Measurements from ENCODE around the gene OAT. TPM values are rescaled to one million over a fixed set of nuclear protein-coding genes. Genes with fewer than 3 reads are reported as not detected.

OAT gene
- total and polyA plus RNA-seq, 2 donors (not counting 3 experiments of a cell fraction or from before 2014, with no cell fraction given): 69.9 to 90.8 TPM

DNA sequence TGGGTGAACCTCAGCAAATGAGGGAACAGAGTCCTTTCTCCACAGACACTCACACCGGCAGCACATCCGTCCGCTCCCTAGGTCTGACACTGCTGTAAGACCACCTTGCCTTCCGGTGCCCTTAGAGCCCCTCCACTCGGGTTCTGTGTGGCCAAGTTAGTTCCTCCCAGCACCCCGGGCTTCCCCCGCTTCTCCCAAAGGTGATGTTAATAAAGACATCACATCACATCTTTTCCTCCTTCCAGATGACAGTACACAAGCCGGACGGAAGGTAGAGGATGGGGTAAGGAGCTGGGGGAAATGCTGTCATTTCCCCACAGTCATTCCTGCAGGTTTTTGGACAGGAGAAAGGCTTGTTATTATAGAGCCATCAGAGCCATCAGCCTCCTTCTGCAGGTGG is 42.3 kb downstream of the OAT start:
- Histone ChIP-seq H3K27me3 (ENCODE audit: control insufficient read depth in 2 of 2, insufficient read depth in 2 of 2, low read length in 2 of 2) (peaks cover 0 to 3% of the 10 kb centered on the region in 2 experiments), H3K27ac (ENCODE audit: insufficient read depth, low read depth, low read length) (no peak overlapping the region), H4K20me1 (replicated peaks; ENCODE audit: control insufficient read depth, extremely low read depth, insufficient read depth, low read length) (no peaks in the 10 kb centered on the region), H3K4me2 (ENCODE audit: insufficient read depth, low read length) (no peak overlapping the region), H2AFZ (ENCODE audit: low read depth, low read length) (no peak overlapping the region), H3K79me2 (ENCODE audit: control insufficient read depth, insufficient read depth, low read length) (no peaks in the 10 kb centered on the region), H3K9ac (replicated peaks; ENCODE audit: extremely low read depth, insufficient read depth, low read length) (no peak overlapping the region), H3K9me3 (replicated peaks; ENCODE audit: control insufficient read depth, insufficient read depth, low read length) (no peaks in the 10 kb centered on the region), H3K4me3 (replicated peaks in 1 of 3; ENCODE audit: insufficient read depth in 1 of 3, low read depth in 1 of 3, low read length in 3 of 3) (no peak overlapping the region), H3K36me3 (ENCODE audit: control insufficient read depth in 2 of 2, extremely low read depth in 1 of 2, insufficient read depth in 2 of 2, low read length in 2 of 2) (no peaks in the 10 kb centered on the region), H3K4me1 (ENCODE audit: control insufficient read depth, extremely low read depth, insufficient read depth, low read length) (no peaks in the 10 kb centered on the region), H3K9me1 (replicated peaks; ENCODE audit: control insufficient read depth, extremely low read depth, insufficient read depth, low read length) (no peaks in the 10 kb centered on the region)
- dilution Hi-C loops (cut with MboI; ENCODE audit: extremely low pct_ligation_motif_present, low sequenced_read_pairs) (no loop called here), intact Hi-C loops (cut with micrococcal nuclease) (no loop called here)
- BruUV-seq (replicated peaks): no TSS peak
- ChIA-PET CTCF (interaction anchor here (1.4 kb wide), 1 partner anchor 13 kb away, joined by 3 read pairs; no protein-coding TSS in a partner anchor), POLR2A (no interaction called here)
- FAIRE-seq: no peak
- no peak for DNase-seq (ENCODE audit: low read depth, low spot score)
- TF ChIP-seq, protein P1, sequence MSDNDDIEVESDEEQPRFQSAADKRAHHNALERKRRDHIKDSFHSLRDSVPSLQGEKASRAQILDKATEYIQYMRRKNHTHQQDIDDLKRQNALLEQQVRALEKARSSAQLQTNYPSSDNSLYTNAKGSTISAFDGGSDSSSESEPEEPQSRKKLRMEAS (IDR thresholded peaks at IDR 0.05; ENCODE audit: insufficient read depth, insufficient read length): no peak
- TF ChIP-seq CTCF (IDR thresholded peaks at IDR 0.05; ENCODE audit: extremely low read depth in 1 of 2, insufficient read depth in 1 of 2, low read depth in 1 of 2, low read length in 2 of 2) (no peak), POLR2AphosphoS5 (IDR thresholded peaks at IDR 0.05; ENCODE audit: insufficient read depth, low read depth, low read length) (no peak), JUN (IDR thresholded peaks at IDR 0.05; ENCODE audit: borderline replicate concordance, insufficient read depth, insufficient read length, low read depth) (no peak), EZH2 (IDR thresholded peaks at IDR 0.05; ENCODE audit: borderline replicate concordance, low read depth, low read length, severe bottlenecking) (no peak), MYC (IDR thresholded peaks at IDR 0.05; ENCODE audit: low read depth, low read length) (no peak), FOS (IDR thresholded peaks at IDR 0.05; ENCODE audit: borderline replicate concordance, insufficient read depth, low read length) (no peak), GATA2 (IDR thresholded peaks at IDR 0.05; ENCODE audit: insufficient read depth, insufficient read length, low read depth, low read length) (no peak), POLR2A (IDR thresholded peaks at IDR 0.05; ENCODE audit: low read depth, low read length) (no peak)
